PC-9 (cell line): ENCODE data around the gene IL10RB.

Experiments
- EZH2 ChIP-seq: fragments of 200-600 bp; sonication (generic); IDR thresholded peaks from 2 replicates; pipeline ENCODE4 v1.8.0; 2017; ENCODE audit warnings: antibody characterized with exemption, low read depth
- TF ChIP-seq, protein P1 (sequence below): fragments of 200-600 bp; sonication (generic); conservative IDR thresholded peaks from 2 replicates; pipeline ENCODE4 v1.6.1; 2017; ENCODE audit warnings: mixed run types, antibody characterized with exemption, mild to moderate bottlenecking, moderate library complexity

GRCh38 chr21:33270986-33271385, 4.8 kb downstream of the IL10RB start:
- no peak for TF ChIP-seq EZH2
- TF ChIP-seq, protein P1, sequence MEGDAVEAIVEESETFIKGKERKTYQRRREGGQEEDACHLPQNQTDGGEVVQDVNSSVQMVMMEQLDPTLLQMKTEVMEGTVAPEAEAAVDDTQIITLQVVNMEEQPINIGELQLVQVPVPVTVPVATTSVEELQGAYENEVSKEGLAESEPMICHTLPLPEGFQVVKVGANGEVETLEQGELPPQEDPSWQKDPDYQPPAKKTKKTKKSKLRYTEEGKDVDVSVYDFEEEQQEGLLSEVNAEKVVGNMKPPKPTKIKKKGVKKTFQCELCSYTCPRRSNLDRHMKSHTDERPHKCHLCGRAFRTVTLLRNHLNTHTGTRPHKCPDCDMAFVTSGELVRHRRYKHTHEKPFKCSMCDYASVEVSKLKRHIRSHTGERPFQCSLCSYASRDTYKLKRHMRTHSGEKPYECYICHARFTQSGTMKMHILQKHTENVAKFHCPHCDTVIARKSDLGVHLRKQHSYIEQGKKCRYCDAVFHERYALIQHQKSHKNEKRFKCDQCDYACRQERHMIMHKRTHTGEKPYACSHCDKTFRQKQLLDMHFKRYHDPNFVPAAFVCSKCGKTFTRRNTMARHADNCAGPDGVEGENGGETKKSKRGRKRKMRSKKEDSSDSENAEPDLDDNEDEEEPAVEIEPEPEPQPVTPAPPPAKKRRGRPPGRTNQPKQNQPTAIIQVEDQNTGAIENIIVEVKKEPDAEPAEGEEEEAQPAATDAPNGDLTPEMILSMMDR, result no peak
